HL-60 (cell line): ENCODE data around the gene NAALADL2.

Experiments used
- GABPA ChIP-seq: IDR thresholded peaks from 2 replicates; pipeline ENCODE4 v1.6.1; 2012; ENCODE audit warnings: low read depth
- TF ChIP-seq, protein P1 (sequence below): IDR thresholded peaks from one replicate; pipeline ENCODE4 v1.5.1; 2011; ENCODE audit warnings: low read length, control low read depth, inconsistent platforms; ENCODE audit not compliant: insufficient read depth
- TF ChIP-seq, protein P2 (sequence below): IDR thresholded peaks from 2 replicates; pipeline ENCODE4 v1.6.1; 2012; ENCODE audit warnings: low read depth; ENCODE audit not compliant: insufficient replicate concordance

DNA sequence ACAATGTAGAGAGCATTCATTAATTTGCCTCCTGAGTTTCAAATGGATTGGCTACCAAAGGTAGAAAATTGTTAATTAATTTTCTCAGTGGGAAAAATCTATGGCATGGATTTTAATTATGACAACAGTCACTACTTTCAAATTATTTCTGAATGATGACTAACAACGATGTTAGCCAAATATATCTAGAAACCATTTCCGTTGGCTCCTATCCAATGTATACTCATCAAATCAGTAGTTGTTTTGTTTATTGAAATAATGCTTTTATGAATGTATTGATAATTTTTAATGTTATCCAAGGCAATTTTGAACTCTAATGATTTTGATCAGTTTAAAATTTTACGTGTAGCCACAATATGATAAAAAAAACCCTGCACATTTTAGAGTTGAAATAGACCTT is 333.4 kb downstream of the NAALADL2 start:
- TF ChIP-seq, protein P1, sequence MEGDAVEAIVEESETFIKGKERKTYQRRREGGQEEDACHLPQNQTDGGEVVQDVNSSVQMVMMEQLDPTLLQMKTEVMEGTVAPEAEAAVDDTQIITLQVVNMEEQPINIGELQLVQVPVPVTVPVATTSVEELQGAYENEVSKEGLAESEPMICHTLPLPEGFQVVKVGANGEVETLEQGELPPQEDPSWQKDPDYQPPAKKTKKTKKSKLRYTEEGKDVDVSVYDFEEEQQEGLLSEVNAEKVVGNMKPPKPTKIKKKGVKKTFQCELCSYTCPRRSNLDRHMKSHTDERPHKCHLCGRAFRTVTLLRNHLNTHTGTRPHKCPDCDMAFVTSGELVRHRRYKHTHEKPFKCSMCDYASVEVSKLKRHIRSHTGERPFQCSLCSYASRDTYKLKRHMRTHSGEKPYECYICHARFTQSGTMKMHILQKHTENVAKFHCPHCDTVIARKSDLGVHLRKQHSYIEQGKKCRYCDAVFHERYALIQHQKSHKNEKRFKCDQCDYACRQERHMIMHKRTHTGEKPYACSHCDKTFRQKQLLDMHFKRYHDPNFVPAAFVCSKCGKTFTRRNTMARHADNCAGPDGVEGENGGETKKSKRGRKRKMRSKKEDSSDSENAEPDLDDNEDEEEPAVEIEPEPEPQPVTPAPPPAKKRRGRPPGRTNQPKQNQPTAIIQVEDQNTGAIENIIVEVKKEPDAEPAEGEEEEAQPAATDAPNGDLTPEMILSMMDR = no peak
- TF ChIP-seq, protein P2, sequence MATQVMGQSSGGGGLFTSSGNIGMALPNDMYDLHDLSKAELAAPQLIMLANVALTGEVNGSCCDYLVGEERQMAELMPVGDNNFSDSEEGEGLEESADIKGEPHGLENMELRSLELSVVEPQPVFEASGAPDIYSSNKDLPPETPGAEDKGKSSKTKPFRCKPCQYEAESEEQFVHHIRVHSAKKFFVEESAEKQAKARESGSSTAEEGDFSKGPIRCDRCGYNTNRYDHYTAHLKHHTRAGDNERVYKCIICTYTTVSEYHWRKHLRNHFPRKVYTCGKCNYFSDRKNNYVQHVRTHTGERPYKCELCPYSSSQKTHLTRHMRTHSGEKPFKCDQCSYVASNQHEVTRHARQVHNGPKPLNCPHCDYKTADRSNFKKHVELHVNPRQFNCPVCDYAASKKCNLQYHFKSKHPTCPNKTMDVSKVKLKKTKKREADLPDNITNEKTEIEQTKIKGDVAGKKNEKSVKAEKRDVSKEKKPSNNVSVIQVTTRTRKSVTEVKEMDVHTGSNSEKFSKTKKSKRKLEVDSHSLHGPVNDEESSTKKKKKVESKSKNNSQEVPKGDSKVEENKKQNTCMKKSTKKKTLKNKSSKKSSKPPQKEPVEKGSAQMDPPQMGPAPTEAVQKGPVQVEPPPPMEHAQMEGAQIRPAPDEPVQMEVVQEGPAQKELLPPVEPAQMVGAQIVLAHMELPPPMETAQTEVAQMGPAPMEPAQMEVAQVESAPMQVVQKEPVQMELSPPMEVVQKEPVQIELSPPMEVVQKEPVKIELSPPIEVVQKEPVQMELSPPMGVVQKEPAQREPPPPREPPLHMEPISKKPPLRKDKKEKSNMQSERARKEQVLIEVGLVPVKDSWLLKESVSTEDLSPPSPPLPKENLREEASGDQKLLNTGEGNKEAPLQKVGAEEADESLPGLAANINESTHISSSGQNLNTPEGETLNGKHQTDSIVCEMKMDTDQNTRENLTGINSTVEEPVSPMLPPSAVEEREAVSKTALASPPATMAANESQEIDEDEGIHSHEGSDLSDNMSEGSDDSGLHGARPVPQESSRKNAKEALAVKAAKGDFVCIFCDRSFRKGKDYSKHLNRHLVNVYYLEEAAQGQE = no peak
- no peak for TF ChIP-seq GABPA
